WTC11 (cell line): Measurements from ENCODE around the gene GPER1.

ENCODE experiments used
- CTCF ChIP-seq: fragments of 200-600 bp; IDR thresholded peaks from 2 replicates; pipeline ENCODE4 v1.8.0; 2022; ENCODE audit warnings: antibody characterized with exemption
- EMX1 ChIP-seq: fragments of 250-450 bp; sonication (Bioruptor Pico); IDR thresholded peaks from 2 replicates; pipeline ENCODE4 v1.8.0; 2021; ENCODE audit warnings: mild to moderate bottlenecking
- FOXJ3 ChIP-seq: sonication (generic); formaldehyde crosslinking; IDR thresholded peaks from 2 replicates; pipeline ENCODE4 v1.9.0; 2021; ENCODE audit warnings: missing genetic modification reagents, mild to moderate bottlenecking, borderline replicate concordance
- FOXK1 ChIP-seq: sonication (generic); formaldehyde crosslinking; IDR thresholded peaks from 2 replicates; pipeline ENCODE4 v1.8.0; 2022; ENCODE audit warnings: mild to moderate bottlenecking, moderate library complexity, missing genetic modification reagents
- FOXP1 ChIP-seq: sonication (generic); formaldehyde crosslinking; IDR thresholded peaks from 2 replicates; pipeline ENCODE4 v1.8.0; 2022; ENCODE audit warnings: missing genetic modification reagents, mild to moderate bottlenecking, moderate library complexity, borderline replicate concordance
- GABPB1 ChIP-seq: sonication (generic); formaldehyde crosslinking; IDR thresholded peaks from 2 replicates; pipeline ENCODE4 v1.8.1; 2023; ENCODE audit warnings: mild to moderate bottlenecking, missing genetic modification reagents
- IRF1 ChIP-seq: sonication (generic); formaldehyde crosslinking; IDR thresholded peaks from 2 replicates; pipeline ENCODE4 v1.8.0; 2023; ENCODE audit warnings: missing genetic modification reagents
- MYBL2 ChIP-seq: sonication (generic); formaldehyde crosslinking; IDR thresholded peaks from 2 replicates; pipeline ENCODE4 v1.8.1; 2023; ENCODE audit warnings: mild to moderate bottlenecking, moderate library complexity, missing genetic modification reagents
- PREB ChIP-seq: sonication (generic); formaldehyde crosslinking; IDR thresholded peaks from 2 replicates; pipeline ENCODE4 v1.8.1; 2022; ENCODE audit warnings: mild to moderate bottlenecking, missing genetic modification reagents, moderate library complexity, borderline replicate concordance
- SP1 ChIP-seq: sonication (generic); formaldehyde crosslinking; conservative IDR thresholded peaks from 2 replicates; pipeline ENCODE4 v1.8.1; 2022; ENCODE audit warnings: missing genetic modification reagents
- TEAD1 ChIP-seq: sonication (generic); formaldehyde crosslinking; IDR thresholded peaks from 2 replicates; pipeline ENCODE4 v1.8.0; 2022; ENCODE audit warnings: mild to moderate bottlenecking, missing genetic modification reagents
- TP53 ChIP-seq: sonication (generic); formaldehyde crosslinking; IDR thresholded peaks from 2 replicates; pipeline ENCODE4 v1.8.1; 2023; ENCODE audit warnings: mild to moderate bottlenecking, missing genetic modification reagents
- USF2 ChIP-seq: sonication (generic); formaldehyde crosslinking; IDR thresholded peaks from 2 replicates; pipeline ENCODE4 v1.8.1; 2023; ENCODE audit warnings: mild to moderate bottlenecking, missing genetic modification reagents, moderate library complexity
- ZNF512 ChIP-seq: sonication (generic); formaldehyde crosslinking; IDR thresholded peaks from 2 replicates; pipeline ENCODE4 v1.8.1; 2022; ENCODE audit warnings: missing genetic modification reagents, borderline replicate concordance

GRCh38 chr7:1095621-1096155 is 7.8 kb downstream of the GPER1 start:
- TF ChIP-seq GABPB1 (CRISPR knock-in tag) (no peak), CTCF (no peak), FOXK1 (CRISPR knock-in tag) (no peak), PREB (CRISPR knock-in tag) (no peak), ZNF512 (CRISPR knock-in tag) (no peak), TP53 (CRISPR knock-in tag) (no peak), USF2 (CRISPR knock-in tag) (no peak), EMX1 (no peak), SP1 (CRISPR knock-in tag) (no peak), MYBL2 (no peak), FOXJ3 (no peak), FOXP1 (no peak), IRF1 (CRISPR knock-in tag) (no peak), TEAD1 (CRISPR knock-in tag) (no peak)
